Adrenal gland (tissue), 12 donors: ENCODE measurements around the gene PMPCB. TPM values are rescaled to one million over a fixed set of nuclear protein-coding genes. Genes with fewer than 3 reads are reported as not detected.

Experiments
- DNase-seq, 7 donors: peaks; one replicate each; pipeline ENCODE4 v3.0.0-alpha.2; 2019 to 2020
- H3K27ac ChIP-seq, 5 donors: fragments of 200-600 bp; sonication (generic) in 4 of 5; 1 replicate in 3 of 5; 2 replicates in 2 of 5; pipeline versions ENCODE4 v1.5.1 to v1.8.0; 2016 to 2020; ENCODE audit warnings: mild to moderate bottlenecking in 1 of 5
- H3K27me3 ChIP-seq: fragments of 200-600 bp; 2 replicates; pipeline ENCODE4 v1.8.0; 2021
- H3K36me3 ChIP-seq, 2 donors: fragments of 200-600 bp; replicated peaks in 1 of 2; 1 replicate in 1 of 2; 2 replicates in 1 of 2; pipeline versions ENCODE4 v1.5.1 to v1.8.0; 2018 to 2022
- H3K4me1 ChIP-seq, 2 donors: fragments of 200-600 bp; replicated peaks in 1 of 2; 1 replicate in 1 of 2; 2 replicates in 1 of 2; pipeline versions ENCODE4 v1.5.1 to v1.8.0; 2018 to 2021
- H3K4me3 ChIP-seq, 4 donors: fragments of 200-600 bp; sonication (generic) in 3 of 4; one replicate each; pipeline ENCODE4 v1.5.1; 2016 to 2018
- H3K9me3 ChIP-seq, 3 donors: fragments of 200-600 bp; sonication (generic) in 1 of 3; replicated peaks in 1 of 3; 1 replicate in 2 of 3; 2 replicates in 1 of 3; pipeline versions ENCODE4 v1.5.1 to v1.8.0; 2016 to 2021
- POLR2A ChIP-seq, 2 donors: fragments of 450-650 bp; IDR thresholded peaks; one replicate each; pipeline ENCODE4 v1.6.1; 2017; ENCODE audit warnings: antibody characterized with exemption in 2 of 2, mild to moderate bottlenecking in 2 of 2, moderate library complexity in 1 of 2
- WGBS, 4 donors: extraction: QIAGEN DNeasy Blood & Tissue Kit in 2 of 4; methylation state at CpG; one replicate each; pipeline versions ENCODE4 v1.1.5 to v1.1.7; 2013 to 2017; 5-methylcytosine and 5-hydroxymethylcytosine counted together
- intact Hi-C, 2 donors: fragments of 100-400 bp; cut with DNase I; formaldehyde crosslinking; loops; one replicate each; pipeline versions ENCODE4 v1.14.1 to v1.15.0; 2022 to 2023
- polyA plus RNA-seq, 3 donors: library from polyadenylated mRNA; stranded (reverse); fragments of 200-250 nt in 2 of 3; fragments of 350-450 nt in 1 of 3; fragmentation: Illumina TruSeq in 1 of 3; extraction: RNeasy Lipid Tissue Mini Kit (QIAGEN cat#74804) in 1 of 3; gene quantifications; one replicate each; pipeline ENCODE4 v1.2.3, GENCODE V29; 2013 to 2014
- total RNA-seq, 9 donors: library from RNA; depleted of rRNA in 4 of 9; stranded (reverse); fragments of >200 nt in 4 of 9; fragments of 120-200 nt in 1 of 9; fragmentation: NEBNext Ultra II Directional in 1 of 9; extraction: Animal tissue kit (Norgen Biotek cat#: 25700) in 1 of 9; gene quantifications; one replicate each; pipeline versions ENCODE4 v1.1.0 to v1.2.4, GENCODE V29; 2013 to 2023
- TF ChIP-seq, protein P1 (sequence below), 6 experiments: fragments of 450-650 bp in 4 of 6; fragments of 200-600 bp in 2 of 6; sonication (generic) in 1 of 6; IDR thresholded peaks; 1 replicate in 5 of 6; 2 replicates in 1 of 6; pipeline versions ENCODE4 v1.5.1 to v1.8.0; 2016 to 2021; ENCODE audit warnings: antibody characterized with exemption in 6 of 6, mild to moderate bottlenecking in 2 of 6, moderate library complexity in 1 of 6
- donor health status: healthy with polysubstance abuse.
- donor health status: Bipolar disorder and iron deficiency.
- donor health status: DM: yes; HTN: yes; CAD: no.
- donor health status: DM: no; HTN: no; CAD: no.
- donor health status: DM: no; HTN: no; CAD: no.
- donor health status: DM: yes; HTN: yes; CAD: no.

The PMPCB gene
- total and polyA plus RNA-seq, 12 donors = 51.9 to 147 (median 79.3) TPM

DNA sequence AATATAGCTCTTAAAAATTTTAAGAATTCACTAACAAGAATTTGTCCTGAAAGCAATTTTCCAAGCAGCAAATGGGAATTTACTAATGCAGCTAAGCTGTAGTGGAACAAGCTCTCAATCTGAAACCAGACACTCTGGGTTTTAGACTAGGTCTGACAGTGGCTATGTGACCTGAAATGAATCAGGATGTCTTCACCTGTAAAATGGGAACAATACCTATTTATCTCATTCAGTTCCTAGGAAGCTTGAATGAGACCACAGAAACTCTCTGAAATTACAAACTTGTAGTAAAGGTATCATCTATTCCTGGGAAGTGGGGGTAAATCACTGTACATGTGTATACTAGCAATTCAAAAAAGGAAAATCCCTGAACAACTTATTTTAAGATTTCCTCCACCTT, 46.1 kb downstream of the PMPCB start:
- Histone ChIP-seq H3K27me3 (no peaks in the 10 kb centered on the region), H3K27ac (peak overlapping the region in 3 of 5 donors; percentile 82 to 90 (median 87)), H3K4me3 (peak overlapping the region in 2 of 4 donors; percentile 69 to 77), H3K4me1 (peaks cover 4 to 36% of the 10 kb centered on the region in 2 donors), H3K36me3 (peaks cover 0 to 16% of the 10 kb centered on the region in 2 donors), H3K9me3 (no peaks in the 10 kb centered on the region)
- TF ChIP-seq, protein P1, sequence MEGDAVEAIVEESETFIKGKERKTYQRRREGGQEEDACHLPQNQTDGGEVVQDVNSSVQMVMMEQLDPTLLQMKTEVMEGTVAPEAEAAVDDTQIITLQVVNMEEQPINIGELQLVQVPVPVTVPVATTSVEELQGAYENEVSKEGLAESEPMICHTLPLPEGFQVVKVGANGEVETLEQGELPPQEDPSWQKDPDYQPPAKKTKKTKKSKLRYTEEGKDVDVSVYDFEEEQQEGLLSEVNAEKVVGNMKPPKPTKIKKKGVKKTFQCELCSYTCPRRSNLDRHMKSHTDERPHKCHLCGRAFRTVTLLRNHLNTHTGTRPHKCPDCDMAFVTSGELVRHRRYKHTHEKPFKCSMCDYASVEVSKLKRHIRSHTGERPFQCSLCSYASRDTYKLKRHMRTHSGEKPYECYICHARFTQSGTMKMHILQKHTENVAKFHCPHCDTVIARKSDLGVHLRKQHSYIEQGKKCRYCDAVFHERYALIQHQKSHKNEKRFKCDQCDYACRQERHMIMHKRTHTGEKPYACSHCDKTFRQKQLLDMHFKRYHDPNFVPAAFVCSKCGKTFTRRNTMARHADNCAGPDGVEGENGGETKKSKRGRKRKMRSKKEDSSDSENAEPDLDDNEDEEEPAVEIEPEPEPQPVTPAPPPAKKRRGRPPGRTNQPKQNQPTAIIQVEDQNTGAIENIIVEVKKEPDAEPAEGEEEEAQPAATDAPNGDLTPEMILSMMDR (IDR thresholded peaks at IDR 0.05) = no peak
- TF ChIP-seq POLR2A (IDR thresholded peaks at IDR 0.05) = no peak
- no peak for DNase-seq
- intact Hi-C loops = no loop called here

DNA sequence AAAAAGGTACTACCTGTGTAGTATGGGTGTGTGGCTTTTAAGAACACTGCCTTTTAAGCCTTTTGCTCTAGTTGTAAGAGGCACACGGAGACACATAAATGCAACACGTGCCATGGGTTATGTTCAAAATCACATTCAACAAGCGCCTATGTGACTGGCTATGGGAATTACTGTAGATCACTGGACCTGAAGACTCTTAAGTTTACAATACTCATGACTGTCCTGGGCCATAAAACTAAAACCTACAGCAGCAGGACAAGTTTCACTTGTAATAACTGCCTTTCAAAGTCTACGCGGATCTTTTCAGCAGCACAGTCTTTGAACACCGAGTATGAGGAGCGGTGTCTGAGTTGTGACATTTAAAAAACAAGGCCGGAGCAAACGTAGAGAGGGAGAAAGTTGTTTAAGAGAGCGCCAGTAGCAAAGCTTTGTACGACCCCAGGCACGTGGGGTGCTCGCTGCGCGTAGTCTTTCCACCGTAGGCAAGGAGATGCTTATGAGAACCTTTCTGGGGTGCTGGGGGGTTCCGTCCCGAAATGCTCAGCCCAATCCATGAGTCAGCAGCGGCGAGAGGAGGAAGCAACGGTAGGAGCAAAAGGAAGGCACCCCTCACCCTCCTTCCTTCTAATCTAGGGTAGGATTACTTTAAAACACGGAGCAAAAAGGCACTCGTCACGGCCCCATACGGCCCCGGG, 46.7 kb downstream of the PMPCB start:
- peak overlapping the region; percentile 1 to 90 (median 82) for H3K27ac ChIP-seq
- intact Hi-C loops = no loop called here
- peak overlapping the region; percentile 57 to 77 (median 72) for H3K4me3 ChIP-seq
- H3K27me3 ChIP-seq = no peaks in the 10 kb centered on the region
- DNase-seq = peak in 6 of 7 donors; percentile 31 to 66 (median 49)
- TF ChIP-seq POLR2A (IDR thresholded peaks at IDR 0.05) = no peak
- TF ChIP-seq, protein P1 (IDR thresholded peaks at IDR 0.05) = no peak
- H3K4me1 ChIP-seq = peaks cover 6 to 42% of the 10 kb centered on the region in 2 donors
- no peaks in the 10 kb centered on the region for H3K9me3 ChIP-seq
- WGBS, 4 donors = 0 to 1% (median 1%) methylated on average over 26 of the region's 26 CpGs
- peaks cover 0 to 16% of the 10 kb centered on the region in 2 donors for H3K36me3 ChIP-seq

DNA sequence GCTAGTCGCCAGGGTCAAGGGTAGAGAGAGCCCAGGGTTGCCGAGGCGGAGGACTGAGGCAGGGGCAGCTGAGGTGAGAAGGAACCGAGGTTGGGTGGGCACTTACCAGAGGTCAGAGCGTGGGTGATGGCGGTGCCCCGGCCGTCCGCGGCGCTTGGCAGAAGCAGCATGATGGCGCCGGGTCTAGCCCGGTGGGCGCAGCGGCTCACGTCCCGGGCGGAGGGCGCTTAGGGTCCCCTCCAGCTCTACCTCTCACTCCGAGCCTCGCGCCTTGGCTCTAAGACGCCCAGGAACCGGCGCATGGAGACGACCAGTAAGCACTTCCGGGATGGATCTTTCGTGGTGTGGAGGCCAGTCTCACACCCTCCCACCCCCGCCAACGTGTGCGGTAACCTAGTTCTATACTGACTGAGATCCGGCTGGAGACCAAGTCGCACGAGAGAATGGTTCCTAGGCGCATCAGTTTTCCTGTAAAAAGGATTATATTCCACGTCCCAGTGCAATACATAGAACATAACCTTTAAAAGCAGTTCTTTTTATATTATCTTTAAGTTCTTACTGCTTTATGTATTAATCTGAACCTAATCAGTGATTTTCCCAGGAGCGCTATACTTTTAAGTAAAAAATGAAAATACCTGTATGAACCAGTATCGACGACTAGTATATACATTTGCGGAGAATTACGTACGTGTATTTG, 47.4 kb downstream of the PMPCB start, which contains the start of gene DNAJC2:
DNAJC2 (minus strand) TSS at position 315 of the 697 bp plus-strand sequence; CDS start at position 170, 145 bp downstream.
- Histone ChIP-seq H3K36me3 (peaks cover 0 to 16% of the 10 kb centered on the region in 2 donors), H3K27ac (peak within 1 kb of the TSS; percentile 1 to 90 (median 82)), H3K4me3 (peak within 1 kb of the TSS; percentile 57 to 77 (median 72)), H3K9me3 (no peaks in the 10 kb centered on the region), H3K4me1 (peaks cover 12 to 49% of the 10 kb centered on the region in 2 donors), H3K27me3 (no peaks in the 10 kb centered on the region)
- peak; percentile 83 to 94 (median 91) for DNase-seq
- TF ChIP-seq, protein P1 (IDR thresholded peaks at IDR 0.05) = no peak
- peak; percentile 65 to 79 for TF ChIP-seq POLR2A (IDR thresholded peaks at IDR 0.05)
- intact Hi-C loops = no loop called here
- WGBS, 4 donors = 7 to 10% (median 8%) methylated on average over 36 to 43 of the region's 43 CpGs

DNA sequence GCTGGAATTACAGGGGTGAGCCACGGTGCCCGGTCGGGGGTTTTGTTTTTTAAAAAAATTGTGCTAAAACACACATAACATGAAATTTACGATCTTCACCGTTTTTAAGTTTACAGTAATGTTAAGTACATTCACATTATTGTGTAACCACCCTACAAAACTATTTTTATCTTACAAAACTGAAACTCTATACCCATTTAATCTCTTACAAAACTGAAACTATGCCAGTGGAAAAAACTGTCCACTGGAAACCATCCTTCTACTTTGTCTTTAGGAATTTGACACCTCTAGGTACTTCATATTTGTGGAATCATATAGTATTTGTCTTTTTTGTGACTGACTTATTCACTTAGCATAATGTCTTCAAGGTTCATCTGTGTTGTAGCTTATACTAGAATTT, 49.2 kb downstream of the PMPCB start:
- TF ChIP-seq POLR2A (IDR thresholded peaks at IDR 0.05) = no peak
- TF ChIP-seq, protein P1 (IDR thresholded peaks at IDR 0.05) = no peak
- H3K36me3 ChIP-seq = peaks cover 0 to 2% of the 10 kb centered on the region in 2 donors
- intact Hi-C loops = no loop called here
- no peak overlapping the region for H3K4me3 ChIP-seq
- H3K27ac ChIP-seq = no peak overlapping the region
- no peaks in the 10 kb centered on the region for H3K9me3 ChIP-seq
- no peak for DNase-seq
- peaks cover 12 to 48% of the 10 kb centered on the region in 2 donors for H3K4me1 ChIP-seq
- no peaks in the 10 kb centered on the region for H3K27me3 ChIP-seq
- WGBS, 4 donors = 82 to 93% (median 86%) methylated on average over 5 of the region's 5 CpGs
